22Rv1 (cell line): ENCODE data around the gene LRRC56.

Experiments
- CTCF ChIP-seq: fragments of 450-650 bp; IDR thresholded peaks from 2 replicates; pipeline ENCODE4 v1.5.1; 2017; ENCODE audit warnings: mild to moderate bottlenecking
- ZFX ChIP-seq: fragments of 450-650 bp; IDR thresholded peaks from 2 replicates; pipeline ENCODE4 v1.6.1; 2017; ENCODE audit warnings: antibody characterized with exemption, borderline replicate concordance

GRCh38 chr11:501683-502287 lies 35.5 kb upstream of the LRRC56 start:
- TF ChIP-seq CTCF (no peak), ZFX (no peak)
